ENCODE measurements around the gene ADGRG3. TPM values are rescaled to one million over a fixed set of nuclear protein-coding genes. Genes with fewer than 3 reads are reported as not detected.

ADGRG3 gene
- polyA plus RNA-seq, 4 donors = 0.23 to 0.32 (median 0.29) TPM; not detected in 1

DNA sequence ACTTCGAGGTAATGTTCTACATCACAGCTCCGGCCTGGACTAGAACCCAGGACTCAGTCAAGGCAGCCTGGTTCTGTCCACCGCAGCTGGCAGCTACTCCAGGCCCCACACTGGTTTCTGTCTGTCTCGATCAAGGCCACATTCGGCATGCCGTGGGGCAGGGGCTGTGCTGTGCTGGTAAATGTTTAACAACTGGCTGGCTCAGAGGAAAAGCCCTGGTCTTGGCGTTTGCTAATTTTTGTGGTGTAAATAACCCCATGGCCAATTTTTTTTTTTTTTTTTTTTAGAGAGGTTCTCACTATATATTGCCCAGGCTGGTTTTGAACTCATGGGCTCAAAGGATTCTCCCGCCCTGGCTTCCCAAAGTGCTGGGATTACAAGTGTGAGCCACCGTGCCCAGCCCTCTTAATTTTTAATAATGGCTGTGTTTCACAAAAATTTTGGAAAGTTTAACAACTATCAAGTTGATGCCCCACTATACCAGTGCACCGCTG, 26.2 kb downstream of the ADGRG3 start:
- DNase-seq (ENCODE audit: low read depth in 4 of 4, low spot score in 2 of 4) = no peak

DNA sequence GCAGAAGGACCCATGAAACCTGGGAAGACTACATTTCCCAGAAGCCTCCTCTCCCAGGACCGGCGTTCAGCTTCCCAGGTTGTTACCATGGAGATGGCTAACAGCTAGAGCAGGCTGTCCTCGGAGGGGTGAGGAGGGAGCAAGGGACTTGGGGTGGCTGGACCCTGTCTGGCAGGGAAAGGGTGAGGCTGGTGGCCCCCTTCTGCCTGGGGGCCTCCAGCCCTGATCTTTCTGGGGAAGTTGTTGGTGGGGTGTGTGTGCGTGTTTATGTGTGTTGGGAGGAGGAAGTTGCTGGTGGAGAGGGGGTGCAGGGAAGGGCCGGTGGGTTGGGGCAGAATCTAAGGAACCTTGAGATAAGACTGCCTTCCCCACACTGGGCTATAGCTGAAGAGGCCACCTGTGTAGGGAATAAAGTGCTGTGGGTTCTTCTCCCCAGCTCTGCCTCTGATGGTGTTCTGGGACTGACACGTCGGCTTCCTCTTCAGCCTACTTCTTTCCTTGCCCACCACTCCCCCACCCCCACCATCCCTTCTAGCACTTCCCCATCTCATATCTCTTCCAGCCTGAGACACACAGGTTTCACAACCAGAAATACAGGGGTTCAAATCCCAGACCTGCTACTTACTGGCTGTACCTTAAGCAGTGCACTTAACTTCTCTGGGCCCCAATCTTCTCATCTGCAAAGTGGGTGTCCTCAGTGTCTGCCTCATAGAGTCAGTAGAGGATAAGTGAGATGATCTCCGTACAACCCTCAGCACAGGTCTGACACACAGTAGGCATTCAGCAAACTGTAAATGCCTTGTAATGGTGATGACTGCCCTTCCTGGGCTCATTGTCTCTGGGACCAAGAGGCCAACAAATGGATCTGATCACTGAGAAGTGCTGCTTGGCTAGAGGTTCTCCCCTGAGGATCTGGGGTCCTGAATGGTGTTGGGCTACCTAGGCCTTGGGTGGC, 26.9 kb downstream of the ADGRG3 start, which contains the start of gene DRC7:
TSS of gene DRC7 (plus strand) at position 82 of the 955 bp plus-strand sequence. CDS start 3,144 bp downstream, outside the sequence.
- DNase-seq (ENCODE audit: low read depth in 4 of 4, low spot score in 2 of 4) = peak in 2 of 4 donors; percentile 45 to 62

DNA sequence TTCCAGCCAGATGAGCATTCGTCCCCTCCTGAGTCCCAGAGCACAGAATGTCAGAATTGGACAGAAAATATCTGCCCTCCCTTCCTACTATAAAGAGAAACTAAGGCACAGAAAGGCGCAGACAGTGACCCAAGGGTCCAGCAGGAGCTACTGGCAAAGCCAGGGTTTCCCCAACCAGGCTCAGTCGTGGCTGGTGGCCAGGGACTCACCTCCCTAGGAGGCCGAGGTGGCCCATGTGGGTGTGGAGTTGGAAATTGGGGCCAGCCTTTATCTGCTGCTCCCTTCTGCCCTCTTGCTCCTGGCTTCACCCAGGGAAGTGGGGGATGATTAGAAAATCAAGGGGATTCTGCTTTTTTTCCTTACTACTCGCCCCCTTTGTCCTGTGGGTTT, 27.6 kb downstream of the ADGRG3 start:
- no peak for DNase-seq (ENCODE audit: low read depth in 4 of 4, low spot score in 2 of 4)

DNA sequence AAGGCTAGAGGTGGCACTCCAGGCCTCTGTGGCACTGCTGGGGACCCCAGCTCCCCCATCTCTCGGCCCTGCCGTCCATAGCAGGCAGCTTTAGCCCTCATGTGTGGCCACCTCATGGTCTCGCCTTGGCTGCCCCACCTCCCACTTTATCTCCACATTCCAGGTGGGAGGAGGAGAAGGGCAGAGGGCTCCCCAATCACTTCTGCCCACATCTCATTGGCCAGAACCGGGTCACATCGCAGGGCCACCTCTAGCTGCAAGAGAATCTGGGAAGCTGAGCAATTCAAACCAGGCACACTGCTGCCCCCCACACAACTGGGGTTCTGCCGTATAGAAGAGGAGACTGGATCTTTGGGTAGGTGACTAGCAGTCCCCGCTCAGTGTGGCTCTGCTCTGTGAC, 28.1 kb downstream of the ADGRG3 start:
- no peak for DNase-seq (ENCODE audit: low read depth in 4 of 4, low spot score in 2 of 4)

DNA sequence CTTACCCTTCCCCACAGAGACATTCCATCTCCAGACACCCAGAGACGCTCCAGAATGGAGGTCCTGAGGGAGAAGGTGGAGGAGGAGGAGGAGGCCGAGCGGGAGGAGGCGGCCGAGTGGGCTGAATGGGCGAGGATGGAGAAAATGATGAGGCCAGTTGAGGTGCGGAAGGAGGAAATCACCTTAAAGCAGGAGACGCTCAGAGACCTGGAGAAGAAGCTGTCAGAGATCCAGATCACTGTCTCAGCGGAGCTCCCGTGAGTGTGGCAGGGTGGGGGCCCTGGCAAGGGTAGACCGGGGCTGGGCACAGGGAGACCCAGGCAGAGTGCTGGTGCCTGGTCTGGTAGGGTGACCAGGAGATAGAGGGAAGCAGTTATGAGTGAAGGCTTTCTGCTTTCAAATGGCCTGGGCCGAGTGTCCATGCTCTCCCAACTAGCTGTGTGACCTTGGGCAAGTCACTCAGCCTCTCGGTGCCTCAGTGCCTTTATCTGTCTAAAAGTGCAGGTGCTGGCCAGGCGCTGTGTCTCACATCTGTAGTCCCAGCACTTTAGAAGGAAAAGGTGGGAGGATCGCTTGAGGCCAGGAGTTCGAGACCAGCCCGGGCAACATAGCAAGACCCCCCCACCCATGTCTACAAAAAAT, 29.9 kb downstream of the ADGRG3 start:
- no peak for DNase-seq (ENCODE audit: low read depth in 4 of 4, low spot score in 2 of 4)

DNA sequence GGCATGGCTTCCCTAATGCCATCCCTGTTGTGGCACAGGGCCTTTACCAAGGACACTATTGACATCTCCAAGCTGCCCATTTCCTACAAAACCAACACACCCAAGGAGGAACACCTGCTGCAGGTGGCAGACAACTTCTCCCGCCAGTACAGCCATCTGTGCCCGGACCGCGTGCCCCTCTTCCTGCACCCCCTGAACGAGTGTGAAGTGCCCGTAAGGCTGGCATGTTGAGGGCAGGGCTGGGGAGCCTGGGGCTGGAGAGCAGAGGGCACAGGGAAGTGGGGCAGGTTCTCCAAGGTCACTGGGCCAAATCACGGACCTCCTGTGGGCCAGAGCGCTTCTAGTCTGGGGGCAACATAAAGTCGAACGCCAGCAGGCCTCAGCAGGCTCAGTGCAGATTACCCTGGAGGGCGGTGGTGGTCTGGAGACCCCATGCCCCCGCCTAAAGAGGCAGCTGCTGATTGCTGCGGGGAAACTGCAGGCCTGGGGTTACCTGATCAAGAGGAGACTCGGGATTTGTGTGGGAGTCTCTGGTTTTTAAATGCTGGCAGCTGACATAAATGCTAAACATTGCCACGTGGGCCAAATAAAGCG, 30.8 kb downstream of the ADGRG3 start:
- no peak for DNase-seq (ENCODE audit: low read depth in 4 of 4, low spot score in 2 of 4)

DNA sequence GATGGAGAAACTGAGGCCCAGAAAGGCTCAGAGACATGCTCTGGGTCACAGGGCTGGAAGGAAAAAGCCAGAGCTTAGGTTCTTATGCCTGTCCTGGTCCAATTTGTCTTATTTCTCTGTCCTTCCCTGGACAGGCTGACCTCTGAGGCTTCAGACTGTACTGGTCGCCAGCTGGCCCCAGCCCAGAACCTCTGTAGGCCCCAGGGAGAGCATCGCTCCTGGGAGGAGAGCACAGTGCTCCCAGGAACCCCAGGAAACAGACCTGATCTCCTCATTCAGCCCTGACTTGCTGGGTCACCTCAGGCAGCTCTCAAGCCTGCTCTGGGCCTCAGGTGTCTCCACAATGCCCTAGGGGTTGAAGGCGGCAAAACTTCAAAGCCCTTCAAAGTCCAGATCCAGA, 31.4 kb downstream of the ADGRG3 start:
- DNase-seq (ENCODE audit: low read depth in 4 of 4, low spot score in 2 of 4) = no peak

DNA sequence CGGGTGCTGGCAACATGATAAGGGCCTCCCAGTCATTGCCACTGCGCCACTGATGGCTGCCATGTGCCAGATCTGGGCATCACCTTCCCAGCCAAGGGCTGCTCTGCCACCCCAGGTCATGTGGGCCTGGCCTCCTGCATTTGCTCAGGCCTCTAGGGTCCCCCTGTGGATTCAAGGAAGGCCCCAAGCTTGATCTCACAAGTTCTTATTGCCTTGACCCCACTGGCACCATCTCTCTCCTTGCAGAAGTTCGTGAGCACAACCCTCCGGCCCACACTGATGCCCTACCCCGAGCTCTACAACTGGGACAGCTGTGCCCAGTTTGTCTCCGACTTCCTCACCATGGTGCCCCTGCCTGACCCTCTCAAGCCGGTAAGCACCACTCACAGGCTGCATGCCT, 31.8 kb downstream of the ADGRG3 start:
- no peak for DNase-seq (ENCODE audit: low read depth in 4 of 4, low spot score in 2 of 4)

DNA sequence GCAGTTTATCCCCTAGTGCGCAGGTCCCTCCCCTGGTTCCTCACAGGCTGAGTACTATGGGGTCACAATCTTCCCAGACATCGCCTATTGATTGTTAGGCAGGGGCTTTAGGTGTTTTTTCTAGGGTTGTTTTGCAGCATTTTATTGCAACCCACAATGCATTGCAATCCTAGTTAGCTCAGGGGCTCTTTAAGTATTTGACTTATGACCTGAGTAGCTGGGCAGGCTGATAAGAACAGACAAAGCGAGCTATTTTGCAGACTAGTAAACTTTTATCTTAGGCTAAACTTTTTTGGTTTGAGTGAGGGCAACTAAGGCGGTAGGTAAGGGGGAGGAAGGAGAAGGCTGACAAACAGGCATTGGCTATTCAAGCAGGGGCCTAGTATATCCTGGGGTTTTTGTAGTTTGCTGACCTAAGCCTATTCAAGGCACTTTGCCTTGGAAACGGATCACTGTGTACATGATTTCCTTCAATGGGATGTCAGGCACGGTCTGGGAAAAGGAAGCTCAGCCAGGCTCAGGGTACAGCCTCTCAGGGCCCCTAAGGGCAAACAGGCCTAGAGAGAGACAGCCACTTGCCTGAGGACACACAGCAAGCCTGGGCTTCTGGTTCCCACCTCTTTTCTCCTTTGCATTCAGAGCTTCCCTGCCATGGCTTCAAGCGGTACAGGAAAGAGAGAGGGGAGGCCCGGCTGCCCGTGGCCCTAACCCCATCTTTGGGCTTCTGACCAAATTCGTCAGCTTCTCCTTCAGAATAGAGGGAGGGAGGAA, 32.9 kb downstream of the ADGRG3 start:
- DNase-seq (ENCODE audit: low read depth in 4 of 4, low spot score in 2 of 4) = no peak

DNA sequence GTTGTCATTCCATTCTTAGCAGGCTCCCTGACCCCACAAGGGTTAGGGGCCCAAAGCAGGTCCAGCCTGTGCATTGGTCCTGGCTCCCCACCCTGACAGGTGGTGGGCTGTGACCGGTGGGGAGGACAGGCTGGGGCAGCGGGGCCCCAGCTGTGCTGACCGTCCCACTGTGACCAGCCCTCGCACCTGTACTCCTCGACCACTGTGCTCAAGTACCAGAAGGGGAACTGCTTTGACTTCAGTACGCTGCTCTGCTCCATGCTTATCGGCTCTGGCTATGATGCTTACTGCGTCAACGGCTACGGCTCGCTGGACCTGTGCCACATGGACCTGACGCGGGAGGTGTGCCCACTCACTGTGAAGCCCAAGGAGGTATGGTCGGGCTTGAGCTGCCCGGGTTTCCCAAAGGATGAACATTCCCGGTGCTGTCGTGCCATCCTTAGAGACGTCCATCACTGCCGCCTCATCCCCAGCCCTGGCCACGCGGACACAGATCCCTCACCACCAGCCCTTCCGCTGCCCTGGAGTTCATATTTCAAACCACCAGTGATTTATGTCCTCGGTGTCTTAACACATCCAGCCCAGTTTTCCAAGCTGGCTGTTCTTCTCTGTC, 33.8 kb downstream of the ADGRG3 start:
- DNase-seq (ENCODE audit: low read depth in 4 of 4, low spot score in 2 of 4) = peak in 1 of 4 donors; percentile 36

DNA sequence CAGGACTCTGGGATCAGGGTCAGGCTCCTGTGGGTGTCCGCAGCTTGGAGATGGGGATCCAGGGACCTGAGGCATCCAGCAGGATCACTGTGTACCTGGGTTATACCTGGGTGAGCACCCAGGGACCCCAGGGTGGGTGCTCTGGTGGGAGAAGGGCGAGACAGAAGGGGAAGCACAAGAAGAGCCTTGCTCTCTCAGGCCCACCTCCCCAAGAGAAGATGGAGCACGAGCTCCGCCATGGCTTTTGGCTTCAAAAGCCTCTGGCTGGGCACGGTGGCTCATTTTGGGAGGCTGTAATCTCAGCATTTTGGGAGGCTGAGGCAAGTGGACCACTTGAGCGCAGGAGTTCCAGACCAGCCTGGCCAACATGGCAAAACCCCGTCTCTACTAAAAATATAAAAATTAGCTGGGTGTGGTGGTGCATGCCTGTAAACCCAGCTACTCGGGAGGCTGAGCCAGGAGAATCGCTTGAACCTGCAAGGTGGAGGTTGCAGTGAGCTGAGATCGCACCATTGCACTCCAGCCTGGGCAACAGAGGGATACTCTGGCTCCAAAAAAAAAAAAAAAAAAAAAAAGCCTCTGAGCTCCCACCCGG, 35.4 kb downstream of the ADGRG3 start:
- no peak for DNase-seq (ENCODE audit: low read depth in 4 of 4, low spot score in 2 of 4)

DNA sequence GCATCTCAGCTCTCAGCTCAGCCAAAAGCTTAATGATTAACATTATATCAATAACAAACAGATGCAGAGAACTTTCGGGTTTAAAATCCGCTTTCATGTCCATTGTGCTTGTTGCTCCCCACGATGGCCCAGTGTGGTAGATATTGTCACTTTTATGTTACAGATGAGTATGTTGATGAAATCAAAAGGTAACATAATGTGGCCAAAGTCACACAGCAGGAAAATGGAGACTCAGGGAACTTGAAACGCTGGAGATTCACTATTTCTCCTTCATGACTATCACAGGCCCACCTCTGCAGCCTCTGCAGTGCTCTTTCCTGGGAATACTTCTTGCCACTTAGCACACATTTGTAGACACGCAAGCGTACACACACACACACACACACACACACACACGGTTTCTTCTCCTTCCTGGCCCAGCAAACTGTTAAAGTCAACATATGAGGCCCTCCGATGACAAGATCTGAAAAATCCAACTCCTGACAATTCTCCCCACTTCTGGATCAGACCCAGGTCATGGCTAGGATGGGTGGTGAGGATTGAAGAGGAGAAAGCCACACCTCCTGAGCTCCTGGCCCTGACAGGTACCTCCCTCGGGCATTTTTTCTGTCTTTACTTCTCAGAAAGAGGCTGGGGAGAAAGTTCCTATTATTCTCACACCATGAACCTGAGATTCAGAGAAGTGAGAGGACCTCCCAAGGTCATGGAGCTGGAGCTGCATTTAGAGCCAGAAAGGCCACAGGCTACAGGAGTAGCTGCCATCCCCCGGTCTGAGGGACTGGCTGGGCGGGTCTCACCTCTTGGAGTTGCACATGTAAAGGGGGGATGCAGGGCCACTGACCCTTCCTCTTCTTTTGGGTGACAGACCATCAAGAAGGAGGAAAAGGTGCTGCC, 36.2 kb downstream of the ADGRG3 start:
- no peak for DNase-seq (ENCODE audit: low read depth in 4 of 4, low spot score in 2 of 4)

DNA sequence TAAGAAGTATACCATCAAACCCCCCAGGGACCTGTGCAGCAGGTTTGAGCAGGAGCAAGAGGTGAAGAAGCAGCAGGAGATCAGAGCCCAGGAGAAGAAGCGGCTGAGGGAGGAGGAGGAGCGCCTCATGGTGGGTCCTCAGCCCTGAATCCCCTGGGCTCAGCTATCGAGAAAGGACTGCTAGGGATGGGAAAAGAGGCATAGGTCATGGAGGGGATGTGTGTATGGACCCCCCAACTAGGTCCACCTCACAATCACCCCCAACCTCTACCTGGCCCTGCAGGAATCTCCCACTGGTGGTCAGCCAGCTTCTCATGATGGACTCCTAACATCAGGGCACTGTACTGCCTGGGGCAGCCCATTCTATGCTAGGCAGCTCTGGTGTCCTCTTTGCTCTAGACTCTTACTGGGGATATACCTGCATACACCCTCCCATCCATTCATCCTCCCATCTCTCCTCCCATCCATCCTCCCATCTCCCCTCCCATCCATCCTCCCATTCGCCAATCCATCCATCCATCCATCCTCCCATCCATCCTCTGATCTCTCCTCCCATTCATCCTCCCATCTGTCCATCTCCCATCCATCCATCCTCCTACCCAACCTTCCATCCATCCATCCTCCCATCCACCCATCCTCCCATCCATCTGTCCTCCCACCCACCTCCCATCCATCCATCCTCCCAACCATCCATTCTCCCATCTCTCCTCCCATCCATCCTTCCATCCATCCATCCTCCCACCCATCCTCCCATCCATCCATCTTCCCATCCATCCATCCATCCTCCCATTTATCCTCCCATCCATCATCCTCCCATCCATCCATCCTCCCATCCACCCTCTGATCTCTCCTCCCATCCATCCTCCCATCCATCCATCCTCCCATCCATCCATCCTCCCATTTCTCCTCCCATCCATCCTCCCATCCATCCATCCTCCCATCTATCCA, 37.1 kb downstream of the ADGRG3 start:
- no peak for DNase-seq (ENCODE audit: low read depth in 4 of 4, low spot score in 2 of 4)

DNA sequence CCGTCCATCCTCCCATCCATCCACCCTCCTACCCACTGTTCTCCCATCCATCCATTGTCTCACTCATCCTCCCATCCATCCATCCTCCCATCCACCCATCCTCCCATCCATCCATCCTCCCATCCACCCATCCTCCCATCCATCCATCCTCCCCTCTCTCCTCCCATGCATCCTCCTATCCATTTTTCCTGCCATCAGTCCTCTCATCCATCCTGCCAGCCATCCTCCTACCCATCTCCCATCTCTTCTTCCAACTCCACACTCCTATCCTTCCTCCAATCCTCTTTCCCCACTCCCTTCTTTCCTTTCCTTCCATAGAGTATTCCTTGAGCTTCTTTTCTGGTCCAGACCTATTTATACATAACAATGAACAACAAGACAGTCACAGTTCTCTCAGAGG, 38.6 kb downstream of the ADGRG3 start:
- no peak for DNase-seq (ENCODE audit: low read depth in 4 of 4, low spot score in 2 of 4)

DNA sequence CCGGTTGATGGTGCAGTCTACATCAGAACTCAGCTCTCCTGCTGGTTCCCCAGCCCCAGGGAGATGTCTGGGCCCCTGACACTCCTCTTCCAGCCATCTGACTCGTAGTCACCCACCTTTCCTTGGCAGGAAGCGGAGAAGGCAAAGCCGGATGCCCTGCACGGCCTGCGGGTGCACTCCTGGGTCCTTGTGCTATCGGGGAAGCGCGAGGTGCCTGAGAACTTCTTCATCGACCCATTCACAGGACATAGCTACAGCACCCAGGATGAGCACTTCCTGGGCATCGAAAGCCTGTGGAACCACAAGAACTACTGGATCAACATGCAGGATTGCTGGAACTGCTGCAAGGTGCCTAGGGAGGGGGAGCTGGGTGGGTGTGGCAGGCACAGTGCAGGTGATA, 39.2 kb downstream of the ADGRG3 start:
- DNase-seq (ENCODE audit: low read depth in 4 of 4, low spot score in 2 of 4) = no peak

DNA sequence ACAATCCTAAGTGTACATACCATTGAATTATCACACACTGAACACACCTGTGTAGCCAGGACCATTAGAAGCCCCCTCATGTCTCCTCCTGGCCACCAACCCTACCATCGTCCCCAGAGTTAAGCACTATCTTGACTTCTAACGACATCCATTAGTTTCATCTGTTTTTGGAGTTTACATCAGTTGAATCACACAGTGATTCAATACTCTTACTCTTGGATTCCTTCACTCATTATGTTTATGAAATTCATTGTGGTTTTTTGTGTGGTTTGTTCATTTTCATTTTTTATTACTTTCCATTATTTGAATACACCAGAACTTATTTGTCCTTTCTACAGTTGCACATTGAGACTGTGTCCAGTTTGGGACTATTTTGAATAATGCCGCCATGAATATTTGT, 40.1 kb downstream of the ADGRG3 start:
- DNase-seq (ENCODE audit: low read depth in 4 of 4, low spot score in 2 of 4) = no peak

DNA sequence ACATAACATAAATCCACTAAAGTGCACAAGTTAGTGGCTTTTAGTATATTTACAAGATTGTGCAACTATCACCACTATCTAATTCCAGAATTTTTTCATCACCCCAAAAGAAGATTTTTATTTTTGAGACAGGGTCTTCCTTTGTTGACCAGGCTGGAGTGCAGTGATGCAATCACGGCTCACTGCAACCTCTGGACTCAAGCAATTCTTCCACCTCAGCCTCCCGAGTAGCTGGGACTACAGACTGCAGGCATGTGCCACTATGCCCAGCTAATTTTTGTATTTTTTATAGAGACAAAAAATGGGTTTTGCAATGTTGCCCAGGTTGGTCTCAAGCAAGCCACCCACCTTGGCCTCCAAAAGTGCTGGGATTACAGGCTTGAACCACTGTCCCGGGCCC, 41.6 kb downstream of the ADGRG3 start:
- DNase-seq (ENCODE audit: low read depth in 4 of 4, low spot score in 2 of 4) = no peak

DNA sequence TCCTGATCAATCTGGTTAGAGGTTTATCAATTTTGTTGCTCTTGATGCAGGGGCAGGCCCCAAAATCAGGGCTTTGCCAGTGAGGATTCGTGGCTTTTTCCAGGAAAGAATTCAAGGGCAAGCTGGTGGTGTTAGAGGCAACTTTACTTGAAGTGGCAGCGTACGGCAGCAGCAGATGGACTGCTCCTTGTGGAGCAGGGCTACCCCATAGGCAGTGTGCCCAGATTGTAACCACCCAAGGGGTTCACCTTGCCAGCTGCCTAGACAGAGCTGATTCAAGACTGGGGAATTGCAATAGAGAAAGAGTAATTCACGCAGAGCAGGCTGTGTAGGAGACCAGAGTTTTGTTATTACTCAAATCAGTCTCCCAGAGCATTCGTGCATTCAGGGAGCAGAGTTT, 43.2 kb downstream of the ADGRG3 start:
- no peak for DNase-seq (ENCODE audit: low read depth in 4 of 4, low spot score in 2 of 4)
